Body of pancreas (tissue), 4 donors: ENCODE data around the gene WNT7B.

Experiments
- POLR2A ChIP-seq, 3 donors: fragments of 450-650 bp; IDR thresholded peaks; one replicate each; pipeline ENCODE4 v1.6.1; 2016; ENCODE audit warnings: antibody characterized with exemption in 3 of 3, mild to moderate bottlenecking in 2 of 3
- TF ChIP-seq, protein P1 (sequence below), 7 experiments: fragments of 450-650 bp in 4 of 7; fragments of 200-600 bp in 3 of 7; sonication (generic) in 3 of 7; IDR thresholded peaks; one replicate each; pipeline ENCODE4 v1.5.1; 2016 to 2019; ENCODE audit warnings: antibody characterized with exemption in 7 of 7

DNA sequence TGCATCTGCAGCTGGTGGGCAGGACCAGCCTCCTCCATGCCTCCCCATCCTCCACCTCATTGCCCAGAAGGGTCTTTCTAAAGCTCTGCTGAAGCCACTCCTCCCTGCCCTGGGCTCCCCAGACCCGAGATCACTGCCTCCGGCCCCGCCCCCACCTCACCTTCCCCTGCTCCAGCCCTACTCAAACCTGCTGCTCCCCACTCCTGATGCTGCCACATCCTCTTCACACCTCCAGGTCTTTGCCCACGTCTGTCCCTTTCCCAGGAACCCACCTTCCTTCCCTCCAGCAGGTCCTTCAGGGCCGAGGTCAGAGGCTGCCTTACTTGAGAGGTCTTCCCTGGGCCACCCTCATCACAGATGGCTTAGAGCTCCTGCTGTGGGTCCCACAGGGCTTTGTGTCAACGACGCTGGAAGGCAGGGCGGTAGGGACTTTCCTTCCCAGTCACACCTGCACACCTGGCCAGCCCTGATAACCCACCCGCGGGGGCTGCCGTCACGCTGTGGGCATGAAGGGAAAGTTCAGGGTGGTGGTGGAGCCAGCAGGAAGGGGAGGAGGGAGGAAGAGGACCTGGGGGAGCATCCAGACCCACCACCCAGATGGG is 11.9 kb downstream of the WNT7B start:
- TF ChIP-seq, protein P1, sequence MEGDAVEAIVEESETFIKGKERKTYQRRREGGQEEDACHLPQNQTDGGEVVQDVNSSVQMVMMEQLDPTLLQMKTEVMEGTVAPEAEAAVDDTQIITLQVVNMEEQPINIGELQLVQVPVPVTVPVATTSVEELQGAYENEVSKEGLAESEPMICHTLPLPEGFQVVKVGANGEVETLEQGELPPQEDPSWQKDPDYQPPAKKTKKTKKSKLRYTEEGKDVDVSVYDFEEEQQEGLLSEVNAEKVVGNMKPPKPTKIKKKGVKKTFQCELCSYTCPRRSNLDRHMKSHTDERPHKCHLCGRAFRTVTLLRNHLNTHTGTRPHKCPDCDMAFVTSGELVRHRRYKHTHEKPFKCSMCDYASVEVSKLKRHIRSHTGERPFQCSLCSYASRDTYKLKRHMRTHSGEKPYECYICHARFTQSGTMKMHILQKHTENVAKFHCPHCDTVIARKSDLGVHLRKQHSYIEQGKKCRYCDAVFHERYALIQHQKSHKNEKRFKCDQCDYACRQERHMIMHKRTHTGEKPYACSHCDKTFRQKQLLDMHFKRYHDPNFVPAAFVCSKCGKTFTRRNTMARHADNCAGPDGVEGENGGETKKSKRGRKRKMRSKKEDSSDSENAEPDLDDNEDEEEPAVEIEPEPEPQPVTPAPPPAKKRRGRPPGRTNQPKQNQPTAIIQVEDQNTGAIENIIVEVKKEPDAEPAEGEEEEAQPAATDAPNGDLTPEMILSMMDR (IDR thresholded peaks at IDR 0.05): no peak
- no peak for TF ChIP-seq POLR2A (IDR thresholded peaks at IDR 0.05)
